H1 (cell line): ENCODE results near the gene IRX4. TPM values are rescaled to one million over a fixed set of nuclear protein-coding genes. Genes with fewer than 3 reads are reported as not detected.

ENCODE experiments used
- CTCF ChIA-PET: fragments of 300-600 bp; sonication (Branson Sonifier 250); formaldehyde crosslinking; loops from one replicate; lab custom pipeline; 2021; ENCODE audit not compliant: partially characterized antibody; lab: Charles Lee
- POLR2A ChIA-PET: fragments of 300-600 bp; sonication (Branson Sonifier 250); formaldehyde crosslinking; loops from one replicate; lab custom pipeline; 2021; ENCODE audit warnings: inconsistent platforms; ENCODE audit not compliant: partially characterized antibody; lab: Charles Lee
- DNase-seq, 2 experiments: peaks; one replicate each; pipeline versions ENCODE4 v3.0.0 to v3.0.0-alpha.2; 2010 to 2022; ENCODE audit warnings: low spot score in 2 of 2, low read depth in 1 of 2, mixed read lengths in 1 of 2
- FAIRE-seq: peaks from 2 replicates; lab custom pipeline; 2011; peaks lifted over from hg19 to GRCh38; lab: Jason Lieb, UNC
- H2AFZ ChIP-seq: 2 replicates; pipeline ENCODE4 v1.8.1; 2012; ENCODE audit warnings: low read length, inconsistent platforms
- H2AK5ac ChIP-seq: 2 replicates; pipeline ENCODE4 v1.6.1; 2013; ENCODE audit warnings: low read depth, low read length
- H2BK120ac ChIP-seq: replicated peaks from 2 replicates; pipeline ENCODE3; 2013; ENCODE audit warnings: low read depth, low read length, inconsistent platforms
- H2BK12ac ChIP-seq: 2 replicates; pipeline ENCODE4 v1.6.1; 2013; ENCODE audit warnings: low read depth, low read length
- H2BK15ac ChIP-seq: 2 replicates; pipeline ENCODE4 v1.6.1; 2013; ENCODE audit warnings: low read length
- H2BK20ac ChIP-seq: 2 replicates; pipeline ENCODE4 v1.6.1; 2013; ENCODE audit warnings: low read length
- H2BK5ac ChIP-seq: 2 replicates; pipeline ENCODE4 v1.6.1; 2013; ENCODE audit warnings: low read depth, low read length
- H3K14ac ChIP-seq: 2 replicates; pipeline ENCODE4 v1.6.1; 2013; ENCODE audit warnings: inconsistent platforms; ENCODE audit not compliant: insufficient read length
- H3K18ac ChIP-seq: 2 replicates; pipeline ENCODE4 v1.6.1; 2013; ENCODE audit warnings: low read length; ENCODE audit errors: extremely low read depth
- H3K23ac ChIP-seq: 2 replicates; pipeline ENCODE4 v1.6.1; 2013; ENCODE audit warnings: inconsistent platforms; ENCODE audit not compliant: insufficient read length
- H3K23me2 ChIP-seq: 2 replicates; pipeline ENCODE4 v1.6.1; 2013; ENCODE audit warnings: low read depth, low read length
- H3K27ac ChIP-seq: 2 replicates; pipeline ENCODE4 v1.6.1; 2011; ENCODE audit warnings: low read depth, low read length, inconsistent platforms
- H3K27me3 ChIP-seq, 4 experiments: replicated peaks in 1 of 4; 1 replicate in 1 of 4; 2 replicates in 3 of 4; pipeline versions ENCODE4 v1.6.1 to v1.8.1; 2011 to 2013; ENCODE audit warnings: low read length in 3 of 4, mild to moderate bottlenecking in 3 of 4, inconsistent platforms in 2 of 4, mixed read lengths in 2 of 4, moderate library complexity in 1 of 4; ENCODE audit not compliant: control insufficient read depth in 3 of 4, insufficient read depth in 3 of 4; ENCODE audit errors: extremely low read depth in 1 of 4
- H3K36me3 ChIP-seq, 4 experiments: 2 replicates each; pipeline versions ENCODE4 v1.6.1 to v1.8.1; 2011 to 2013; ENCODE audit warnings: mild to moderate bottlenecking in 4 of 4, low read length in 3 of 4, moderate library complexity in 2 of 4, control low read depth in 1 of 4, inconsistent platforms in 1 of 4; ENCODE audit not compliant: insufficient read depth in 4 of 4, control insufficient read depth in 2 of 4
- H3K4ac ChIP-seq: replicated peaks from 2 replicates; pipeline ENCODE3; 2013; ENCODE audit warnings: low read length, low read depth, mixed read lengths, inconsistent platforms; ENCODE audit not compliant: insufficient read length
- H3K4me1 ChIP-seq, 4 experiments: replicated peaks in 1 of 4; 1 replicate in 1 of 4; 2 replicates in 3 of 4; pipeline versions ENCODE4 v1.6.1 to v1.8.1; 2011 to 2013; ENCODE audit warnings: low read length in 3 of 4, inconsistent platforms in 2 of 4, mixed read lengths in 1 of 4; ENCODE audit not compliant: insufficient read depth in 4 of 4, control insufficient read depth in 3 of 4
- H3K4me2 ChIP-seq, 2 experiments: 2 replicates each; pipeline versions ENCODE4 v1.6.1 to v1.8.1; 2011 to 2013; ENCODE audit warnings: low read depth in 2 of 2, low read length in 2 of 2, control low read depth in 1 of 2, inconsistent platforms in 1 of 2, mild to moderate bottlenecking in 1 of 2; ENCODE audit not compliant: insufficient read depth in 1 of 2
- H3K4me3 ChIP-seq, 4 experiments: fragments of 200-600, 300-600 bp in 1 of 4; sonication (generic), shearing (Covaris generic), sonication (Bioruptor Twin) in 1 of 4; 2 replicates each; pipeline versions ENCODE4 v1.5.1 to v1.8.1; 2011 to 2016; ENCODE audit warnings: low read length in 4 of 4, low read depth in 3 of 4, control low read depth in 2 of 4, inconsistent platforms in 2 of 4, mild to moderate bottlenecking in 2 of 4, mixed read lengths in 1 of 4, moderate library complexity in 1 of 4; ENCODE audit not compliant: insufficient read depth in 2 of 4; ENCODE audit errors: extremely low read depth in 1 of 4
- H3K56ac ChIP-seq: replicated peaks from 2 replicates; pipeline ENCODE3; 2013; ENCODE audit warnings: low read depth, mild to moderate bottlenecking, mixed read lengths, low read length, inconsistent platforms; ENCODE audit not compliant: insufficient read length
- H3K79me1 ChIP-seq: 2 replicates; pipeline ENCODE4 v1.6.1; 2013; ENCODE audit warnings: low read depth, low read length, control low read depth
- H3K79me2 ChIP-seq, 2 experiments: 2 replicates each; pipeline versions ENCODE4 v1.6.1 to v1.8.1; 2012 to 2013; ENCODE audit warnings: low read length in 2 of 2, mild to moderate bottlenecking in 2 of 2, inconsistent platforms in 1 of 2; ENCODE audit not compliant: insufficient read depth in 2 of 2, control insufficient read depth in 1 of 2
- H3K9ac ChIP-seq, 4 experiments: replicated peaks in 1 of 4; 1 replicate in 1 of 4; 2 replicates in 3 of 4; pipeline versions ENCODE4 v1.6.1 to v1.8.1; 2011 to 2013; ENCODE audit warnings: low read depth in 3 of 4, low read length in 3 of 4, control low read depth in 2 of 4, mild to moderate bottlenecking in 2 of 4, moderate library complexity in 2 of 4, inconsistent platforms in 1 of 4; ENCODE audit errors: extremely low read depth in 1 of 4
- H3K9me3 ChIP-seq, 2 experiments: 2 replicates each; pipeline versions ENCODE4 v1.6.1 to v1.8.1; 2012 to 2013; ENCODE audit warnings: mild to moderate bottlenecking in 2 of 2, moderate library complexity in 2 of 2, control low read depth in 1 of 2, inconsistent platforms in 1 of 2, low read depth in 1 of 2, low read length in 1 of 2, mixed read lengths in 1 of 2; ENCODE audit not compliant: insufficient read depth in 2 of 2
- H4K20me1 ChIP-seq, 2 experiments: replicated peaks in 1 of 2; 2 replicates each; pipeline versions ENCODE3 to v1.8.1; 2011 to 2013; ENCODE audit warnings: inconsistent platforms in 2 of 2, low read length in 2 of 2, mild to moderate bottlenecking in 1 of 2; ENCODE audit not compliant: insufficient read depth in 2 of 2, control insufficient read depth in 1 of 2
- H4K5ac ChIP-seq: 2 replicates; pipeline ENCODE4 v1.6.1; 2013; ENCODE audit warnings: low read length, low read depth, mixed read lengths, inconsistent platforms; ENCODE audit not compliant: insufficient read length
- H4K8ac ChIP-seq: 2 replicates; pipeline ENCODE4 v1.8.0; 2013; ENCODE audit warnings: mild to moderate bottlenecking, moderate library complexity, low read length, inconsistent platforms; ENCODE audit not compliant: insufficient read depth; ENCODE audit errors: extremely low read depth
- H4K91ac ChIP-seq: replicated peaks from 2 replicates; pipeline ENCODE3; 2013; ENCODE audit warnings: low read length, mixed read lengths, inconsistent platforms; ENCODE audit not compliant: insufficient read length
- BRCA1 ChIP-seq: IDR thresholded peaks from 2 replicates; pipeline ENCODE4 v1.6.1; 2012; ENCODE audit warnings: low read depth, low read length, improper control_type of control experiment
- CHD2 ChIP-seq: IDR thresholded peaks from 2 replicates; pipeline ENCODE4 v1.6.1; 2012; ENCODE audit warnings: low read length, improper control_type of control experiment
- RBBP5 ChIP-seq: IDR thresholded peaks from 2 replicates; pipeline ENCODE4 v1.7.1; 2012; ENCODE audit warnings: low read depth, mild to moderate bottlenecking, inconsistent platforms, low read length, moderate library complexity, borderline replicate concordance
- SP1 ChIP-seq: IDR thresholded peaks from 2 replicates; pipeline ENCODE4 v1.6.1; 2011; ENCODE audit warnings: low read depth, low read length
- SUZ12 ChIP-seq: fragments of 200-600 bp; sonication (generic); IDR thresholded peaks from 2 replicates; pipeline ENCODE4 v1.6.1; 2012; ENCODE audit warnings: mild to moderate bottlenecking, inconsistent platforms, low read length, moderate library complexity, mixed read lengths
- WGBS, 2 experiments: shearing (Covaris generic) in 1 of 2; methylation state at CpG; one replicate each; pipeline versions ENCODE4 v1.1.6 to v1.1.7; 2013 to 2015; ENCODE audit warnings: low lambda C conversion rate in 2 of 2, mixed read lengths in 2 of 2, inconsistent platforms in 1 of 2, low coverage in 1 of 2, missing lambda C conversion rate in 1 of 2; ENCODE audit not compliant: insufficient replicate concordance in 2 of 2, insufficient coverage in 1 of 2, insufficient read length in 1 of 2; ENCODE audit errors: extremely low coverage in 1 of 2, missing lambda C conversion rate in 1 of 2; 5-methylcytosine and 5-hydroxymethylcytosine counted together
- polyA plus RNA-seq, 7 experiments: library from polyadenylated mRNA; depleted of rRNA in 3 of 7; stranded (reverse) in 5 of 7; unstranded in 2 of 7; fragments of >200 nt in 5 of 7; fragments of 200-250 nt in 2 of 7; gene quantifications; 1 replicate in 5 of 7; 2 replicates in 1 of 7; 4 replicates in 1 of 7; pipeline versions ENCODE4 v1.2.1 to v1.2.3, GENCODE V29; 2011 to 2013; ENCODE audit warnings: missing spikeins in 2 of 7, mixed read lengths in 2 of 7
- total RNA-seq: library from RNA; stranded (reverse); fragmentation: NEBNext Ultra II Directional; extraction: Animal tissue kit (Norgen Biotek cat#: 25700); gene quantifications from 2 replicates; pipeline ENCODE4 v1.2.1, GENCODE V29; 2021

Gene IRX4
- total and polyA plus RNA-seq, 2 of the 8 experiments (the other 6 are each of a cell fraction or from before 2014, with no cell fraction given): 0.45 to 1.2 TPM

DNA sequence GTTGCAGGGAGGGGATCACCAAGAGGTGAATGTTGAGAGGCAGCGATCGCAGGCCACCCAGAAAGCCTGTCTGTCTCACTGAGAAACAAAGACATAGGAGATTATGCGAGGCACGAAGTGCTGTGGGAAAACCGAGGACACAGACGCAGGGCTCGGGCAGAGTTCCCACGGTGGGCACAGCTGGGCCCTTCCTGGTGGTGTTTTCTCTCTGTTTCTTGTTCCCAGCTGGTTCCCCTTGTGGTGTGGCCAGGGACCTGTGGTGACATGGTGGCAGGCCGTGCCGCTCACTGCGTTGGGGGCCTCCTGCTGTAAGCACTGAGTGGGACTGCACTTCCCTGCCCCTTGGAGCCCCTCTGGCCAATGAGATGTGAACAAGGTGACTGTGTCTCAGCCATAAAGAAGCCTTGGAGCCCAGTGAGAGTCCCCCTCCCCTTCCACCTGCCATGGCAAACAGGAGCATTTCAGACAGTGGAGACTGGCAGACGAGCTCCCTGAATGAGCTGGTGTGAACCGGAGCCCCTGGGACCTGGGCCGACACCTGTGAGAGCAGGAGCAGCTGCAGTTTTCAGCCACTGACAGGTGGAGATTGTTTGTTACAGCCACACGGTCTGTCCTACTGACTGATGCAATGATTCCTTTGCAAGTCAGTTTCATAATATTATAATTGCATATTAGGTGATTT lies 13.2 kb upstream of the IRX4 start:
- no peak overlapping the region for H2BK120ac ChIP-seq
- H2AK5ac ChIP-seq: no peak overlapping the region
- no peak overlapping the region for H2BK20ac ChIP-seq
- H3K4me2 ChIP-seq: no peak overlapping the region
- H3K79me2 ChIP-seq: no peaks in the 10 kb centered on the region
- 85% methylated on average over 15 of the region's 15 CpGs; no CpG with 5 or more reads in 1 of the 2 experiments for WGBS, 2 experiments
- H3K4me3 ChIP-seq: no peak overlapping the region
- ChIA-PET POLR2A (no interaction called here), CTCF (interaction anchor here (1.3 to 1.5 kb wide), 2 partner anchors 21 to 120 kb away, joined by 3 to 4 read pairs; no protein-coding TSS in a partner anchor)
- peaks cover 0 to 2% (median 0%) of the 10 kb centered on the region in 4 experiments; a peak in 1 of 7 replicates for H3K27me3 ChIP-seq
- DNase-seq (no peak), FAIRE-seq (no peak)
- no peaks in the 10 kb centered on the region for H3K9me3 ChIP-seq
- H2BK12ac ChIP-seq: no peak overlapping the region
- no peak overlapping the region for H3K56ac ChIP-seq
- no peak overlapping the region for H3K9ac ChIP-seq
- H3K23me2 ChIP-seq: no peaks in the 10 kb centered on the region; the same call in 1 of the 2 replicates
- H2BK5ac ChIP-seq: no peak overlapping the region
- no peak overlapping the region for H3K23ac ChIP-seq
- H4K5ac ChIP-seq: no peak overlapping the region
- no peak overlapping the region for H2BK15ac ChIP-seq
- no peak overlapping the region for H4K8ac ChIP-seq
- no peak overlapping the region for H2AFZ ChIP-seq
- H3K4ac ChIP-seq: no peak overlapping the region
- TF ChIP-seq SUZ12 (no peak), BRCA1 (no peak), RBBP5 (no peak), CHD2 (no peak), SP1 (no peak)
- no peaks in the 10 kb centered on the region for H4K20me1 ChIP-seq
- H3K18ac ChIP-seq: no peak overlapping the region
- no peaks in the 10 kb centered on the region for H3K79me1 ChIP-seq
- H3K36me3 ChIP-seq: no peaks in the 10 kb centered on the region
- no peak overlapping the region for H3K14ac ChIP-seq
- H4K91ac ChIP-seq: no peak overlapping the region
- H3K27ac ChIP-seq: no peak overlapping the region
- no peaks in the 10 kb centered on the region; a peak in 2 of 7 replicates for H3K4me1 ChIP-seq
